SK-N-DZ (cell line): ENCODE results near the gene CTIF.

Experiments used
- DNase-seq: peaks from one replicate; pipeline ENCODE4 v3.0.0-alpha.2; 2015; ENCODE audit warnings: low spot score

The CTIF gene

GRCh38 chr18:48663931-48664847, 125.4 kb downstream of the CTIF start:
- no peak for DNase-seq

GRCh38 chr18:48665654-48666053, 126.8 kb downstream of the CTIF start:
- no peak for DNase-seq

DNA sequence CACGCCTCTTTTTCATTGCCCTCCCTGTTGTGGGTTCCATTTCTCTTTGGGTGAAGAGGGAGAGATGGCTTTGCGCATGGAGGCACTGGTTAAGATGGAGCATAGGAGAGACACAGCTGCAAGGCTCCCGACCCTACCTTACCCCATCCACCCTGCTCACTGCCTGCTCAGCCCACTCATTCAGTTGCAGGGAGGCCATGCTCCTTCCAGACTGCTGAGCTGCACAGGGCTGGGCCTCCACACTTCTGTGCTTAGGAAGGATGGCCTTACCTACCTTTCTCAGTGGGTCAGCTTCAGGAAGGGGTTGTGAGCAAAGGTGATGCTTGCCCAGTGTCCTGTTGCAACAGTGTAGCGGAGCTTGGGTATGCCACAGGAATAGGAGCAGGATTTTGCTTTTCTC, 127.8 kb downstream of the CTIF start:
- DNase-seq = no peak

GRCh38 chr18:48667276-48668254, 128.7 kb downstream of the CTIF start:
- no peak for DNase-seq

DNA sequence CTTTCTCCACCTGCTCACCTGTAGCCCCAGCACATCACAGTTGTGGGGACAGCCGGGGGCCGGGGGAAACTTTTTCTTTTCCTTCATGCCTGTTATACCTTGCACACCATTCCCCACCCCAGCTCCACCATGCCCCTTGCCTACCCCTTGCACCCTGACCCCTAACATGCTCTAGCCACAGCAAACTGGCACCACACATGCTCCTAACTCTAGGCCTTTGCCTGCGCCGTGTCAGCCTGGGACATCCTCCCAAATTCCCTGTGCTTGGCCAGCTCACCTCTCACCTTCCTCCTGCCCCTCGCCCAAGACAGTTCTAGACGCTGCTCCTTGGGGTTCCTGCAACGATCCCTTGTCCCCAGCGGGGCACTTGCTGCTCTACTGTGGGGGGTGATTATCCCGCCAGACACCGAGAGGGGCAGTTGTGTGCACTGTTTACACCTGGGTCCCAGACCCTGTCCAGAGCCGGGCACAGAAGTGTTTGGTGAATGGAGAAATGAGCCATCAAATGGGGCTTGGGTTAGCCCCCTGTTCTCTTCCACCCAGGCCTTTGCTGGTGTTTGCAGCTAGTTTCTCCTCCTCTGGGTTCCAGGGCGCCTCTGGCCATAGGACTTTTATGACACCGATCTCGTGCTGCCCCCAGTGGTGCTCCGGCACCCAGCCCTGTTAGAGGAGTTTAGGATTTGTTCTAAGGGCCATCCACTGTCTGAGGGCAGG, 129.8 kb downstream of the CTIF start:
- DNase-seq = no peak

DNA sequence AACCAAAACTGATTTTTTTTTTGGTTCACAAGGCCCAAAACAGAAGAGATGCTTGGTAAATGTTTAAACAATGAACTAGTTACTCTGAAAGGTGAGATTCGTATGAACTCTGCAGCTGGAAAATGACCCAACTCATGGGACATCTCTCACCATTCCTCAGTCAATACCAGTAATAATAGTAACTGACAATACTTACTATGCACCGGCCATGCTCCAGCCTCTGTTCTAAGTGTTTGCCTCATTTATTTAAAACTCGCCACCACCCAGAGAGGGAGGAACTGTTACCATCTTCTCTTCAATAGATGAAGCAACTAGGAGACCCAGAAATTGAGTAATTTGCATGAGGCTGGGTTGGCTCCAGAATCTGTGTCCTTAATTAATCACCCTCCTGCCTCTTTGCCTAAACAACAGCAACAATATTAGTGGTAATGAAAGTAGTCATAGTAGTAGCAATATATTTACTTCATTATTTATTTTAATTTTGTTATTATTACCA, 130.4 kb downstream of the CTIF start:
- no peak for DNase-seq

DNA sequence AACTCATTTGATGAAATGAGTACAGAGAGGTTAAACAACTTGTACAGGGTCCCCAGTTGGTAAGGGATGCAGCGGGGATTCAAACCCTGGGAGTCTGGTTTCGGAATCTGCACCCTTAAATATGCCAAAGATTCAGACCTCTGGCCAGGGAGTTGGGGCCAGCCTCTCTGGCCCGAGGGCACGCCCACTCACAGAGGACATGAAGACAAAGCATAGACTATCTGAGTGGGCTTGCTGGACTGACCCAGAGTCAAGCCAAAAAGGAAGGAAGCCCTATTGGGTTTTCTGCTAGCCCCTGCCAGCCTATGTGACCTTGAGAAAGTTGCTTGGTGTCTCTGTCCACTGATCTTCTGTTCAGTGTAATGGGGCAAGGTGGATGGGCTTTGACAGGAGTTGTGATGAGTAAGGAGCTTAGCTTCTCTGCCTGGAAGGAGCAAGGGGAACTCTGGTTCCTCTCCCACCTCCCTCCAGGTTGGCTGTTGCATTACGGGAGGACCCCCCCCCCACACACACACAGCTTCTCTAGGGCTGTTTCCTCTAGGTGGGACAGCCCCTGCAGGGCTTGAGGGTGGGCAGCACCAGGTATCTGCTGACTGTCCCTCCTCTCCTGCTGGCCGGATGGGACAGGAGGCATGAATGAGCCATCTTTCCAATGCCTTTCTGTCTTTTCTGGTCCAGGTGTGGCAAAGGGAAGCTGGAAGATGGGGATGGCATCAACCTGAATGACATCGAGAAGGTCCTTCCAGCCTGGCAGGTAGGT, 131.3 kb downstream of the CTIF start:
- no peak for DNase-seq

- no peak for DNase-seq
Measured at GRCh38 chr18:48670751-48671560, 132.1 kb downstream of the CTIF start.

DNA sequence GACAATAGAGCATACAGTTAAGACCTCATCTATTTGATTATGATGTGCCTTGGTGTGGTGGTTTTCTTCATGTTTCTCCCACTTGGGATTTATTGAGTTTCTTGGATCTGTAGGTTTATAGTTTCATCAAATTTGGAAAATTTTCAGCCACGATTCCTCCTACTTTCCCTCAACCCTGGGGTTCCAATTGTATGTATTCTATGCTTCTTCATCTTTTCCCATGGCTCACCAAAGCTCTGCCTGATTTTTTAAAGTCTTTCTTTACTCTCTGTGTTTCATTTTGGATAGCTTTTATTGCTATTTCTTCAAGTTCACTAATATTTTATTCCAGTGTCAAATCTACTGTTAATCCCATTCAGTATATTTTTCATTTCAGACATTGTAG, 132.7 kb downstream of the CTIF start:
- DNase-seq = no peak

DNA sequence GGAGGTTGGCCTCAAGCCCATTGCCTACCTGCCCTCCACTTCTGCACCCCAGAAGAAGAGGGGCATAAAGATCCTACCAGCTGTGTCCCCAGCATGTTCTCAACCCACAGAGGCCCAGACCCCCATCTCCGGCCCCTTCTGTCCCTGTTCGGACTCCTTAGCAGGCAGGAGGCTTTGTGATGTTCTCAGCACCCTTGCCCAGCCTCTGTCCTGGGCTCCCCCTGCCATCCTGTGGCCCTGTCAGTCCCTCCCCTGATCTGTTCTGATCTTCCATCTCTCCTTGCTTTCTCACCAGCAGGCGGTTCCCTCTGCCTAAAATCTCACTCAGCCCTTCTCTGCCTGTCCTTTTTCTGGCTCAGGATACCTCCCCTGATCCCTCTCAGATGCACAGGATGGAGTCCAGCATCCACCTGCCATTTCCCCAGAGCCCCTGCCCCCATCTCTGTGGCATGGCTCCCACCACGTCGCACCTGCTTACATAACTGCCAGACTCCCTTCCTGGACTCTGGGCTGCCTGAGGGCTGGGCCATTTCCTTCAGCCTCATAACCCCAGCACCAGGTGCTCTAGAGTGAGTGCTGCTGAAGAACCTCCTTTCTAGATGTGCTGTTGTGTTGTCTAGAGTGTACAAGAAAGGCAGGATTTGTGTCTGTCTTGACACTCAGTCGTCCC, 134.0 kb downstream of the CTIF start:
- no peak for DNase-seq

DNA sequence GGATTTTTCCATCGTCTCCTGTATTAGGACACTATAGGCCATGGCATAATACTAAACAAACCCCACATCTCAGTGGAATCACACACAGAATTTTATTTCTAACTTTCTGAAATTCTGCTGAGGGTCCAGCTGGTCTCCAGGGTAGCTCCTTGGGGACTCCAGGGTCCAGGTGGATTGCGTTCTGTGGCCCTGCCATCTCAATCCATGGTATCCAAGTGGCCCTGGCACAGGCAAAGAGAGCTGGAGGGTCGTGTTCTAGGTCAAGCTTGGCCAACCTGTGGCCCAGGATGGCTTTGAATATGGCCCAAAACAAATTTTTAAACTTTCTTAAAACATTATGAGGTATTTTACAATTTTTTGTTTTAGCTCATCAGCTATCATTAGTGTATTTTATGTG, 134.6 kb downstream of the CTIF start:
- DNase-seq = no peak

DNA sequence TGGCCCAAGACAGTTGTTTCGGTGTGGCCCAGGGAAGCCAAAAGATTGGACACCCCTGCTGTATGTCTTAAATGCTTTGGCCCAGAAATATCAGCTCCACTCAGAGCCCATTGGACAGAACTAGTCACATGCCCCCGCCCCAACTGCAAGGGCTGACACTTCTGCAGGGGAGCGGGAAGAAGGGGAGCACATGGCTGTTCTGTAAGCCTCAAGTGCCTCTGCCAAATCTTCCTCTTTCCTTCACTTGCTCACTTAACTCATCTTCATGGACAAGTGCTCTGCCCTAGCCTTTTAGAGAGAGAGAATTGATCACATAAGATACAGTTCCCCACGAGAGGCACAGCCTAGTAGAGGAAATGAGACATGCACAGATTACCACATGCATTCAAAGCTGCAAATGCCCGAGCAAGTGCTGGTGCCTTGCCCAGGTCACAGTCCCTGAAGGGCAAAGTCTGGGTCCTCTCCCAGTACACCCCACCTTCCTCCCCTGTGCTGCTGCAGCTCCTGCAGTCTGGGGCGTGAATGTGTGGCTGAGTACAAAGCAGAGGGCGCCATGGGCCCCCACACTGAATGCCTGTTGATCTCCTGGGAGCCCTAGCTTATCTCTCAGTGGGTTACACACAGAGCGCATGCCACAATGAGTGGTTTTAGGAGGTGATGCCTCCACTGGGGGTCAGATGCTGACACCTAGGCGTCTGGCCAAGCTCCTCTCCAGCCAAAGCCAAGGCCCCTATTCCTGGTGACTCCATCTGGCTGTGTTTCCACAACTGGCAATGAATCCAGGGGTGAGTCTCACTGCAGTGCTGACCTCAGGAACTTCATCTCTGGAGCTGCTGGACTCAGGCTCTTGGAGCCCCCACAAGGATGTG, 135.3 kb downstream of the CTIF start:
- DNase-seq = no peak

- DNase-seq = no peak
Measured at GRCh38 chr18:48674758-48675351, 136.0 kb downstream of the CTIF start.

DNA sequence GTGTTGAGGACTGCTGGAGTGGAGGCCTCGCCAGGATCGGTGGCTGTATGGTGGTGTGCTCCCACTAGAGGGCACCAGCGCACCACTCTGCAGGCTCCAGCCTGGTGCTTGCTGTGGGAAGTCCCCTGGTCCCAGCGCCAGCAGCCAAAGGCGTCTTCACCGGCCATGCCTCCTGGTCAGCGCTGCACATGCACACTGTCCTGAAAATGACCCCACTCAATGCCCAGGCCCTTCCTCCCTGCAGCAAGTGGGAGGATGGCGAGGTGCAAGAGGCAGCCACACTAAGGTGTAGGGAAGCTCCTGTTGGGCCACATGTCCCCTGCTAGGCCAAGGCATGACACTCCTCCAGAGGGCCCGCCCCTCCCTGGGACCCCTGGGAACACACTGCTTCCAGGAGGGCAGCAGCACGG, 136.5 kb downstream of the CTIF start:
- peak; percentile 61 for DNase-seq

GRCh38 chr18:48675912-48676311, 137.1 kb downstream of the CTIF start:
- DNase-seq = no peak

DNA sequence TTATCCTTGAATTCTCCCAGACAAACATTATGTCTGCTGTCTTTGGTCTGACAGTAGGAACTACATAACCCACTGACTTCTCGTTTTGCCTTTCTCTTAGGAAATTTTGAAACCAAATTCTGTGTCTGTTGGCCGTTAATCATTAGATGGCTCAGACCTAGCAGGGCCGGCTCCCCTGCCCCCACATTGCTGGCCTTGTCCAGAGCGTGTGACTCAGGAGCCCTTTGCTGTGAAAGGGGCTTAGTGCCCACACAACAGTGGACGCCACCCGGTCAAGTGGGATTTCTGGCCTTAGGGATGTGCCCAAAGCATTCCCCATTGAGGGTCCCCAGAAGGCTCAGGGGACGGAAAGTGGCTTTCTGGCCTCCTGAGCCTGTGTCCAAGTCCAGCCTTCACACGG, 137.5 kb downstream of the CTIF start:
- DNase-seq = no peak

DNA sequence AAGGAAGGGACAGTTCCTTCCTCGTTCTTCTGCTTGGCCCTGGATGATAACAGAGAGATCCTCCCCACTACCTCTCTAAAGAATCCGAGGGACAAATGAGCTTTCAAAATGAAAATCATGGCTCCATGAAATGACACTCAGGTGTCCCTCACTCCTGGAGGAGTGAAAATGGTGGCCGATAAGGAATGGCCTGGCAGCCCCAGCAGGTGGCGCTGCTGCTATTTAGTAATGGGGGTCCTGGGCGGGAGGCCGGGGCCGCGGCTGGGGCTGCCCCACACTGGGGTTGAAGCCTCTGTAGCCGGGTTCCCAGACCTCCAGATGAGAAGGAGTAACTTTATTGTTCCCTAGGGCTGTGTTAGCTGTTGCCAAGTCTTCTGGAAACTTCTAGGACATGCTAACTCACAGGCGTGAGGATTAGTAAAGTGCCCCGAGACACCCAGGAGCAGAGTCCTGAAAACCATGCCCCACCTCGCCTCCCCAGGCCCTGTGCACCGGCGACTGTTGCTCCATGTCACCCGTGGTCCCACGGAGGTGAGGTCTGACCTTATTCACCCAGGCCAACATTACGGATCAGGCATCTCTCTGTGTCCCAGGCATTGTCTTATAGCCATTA, 138.0 kb downstream of the CTIF start:
- DNase-seq = peak; percentile 34
